Mammary epithelial cell (primary cell): ENCODE data around the gene NTM.

Source experiments
- EZH2 ChIP-seq: IDR thresholded peaks from 2 replicates; pipeline ENCODE4 v1.6.1; 2012; ENCODE audit warnings: low read length, inconsistent platforms, borderline replicate concordance
- TF ChIP-seq, protein P1 (sequence below), 2 donors: IDR thresholded peaks in 1 of 2; conservative IDR thresholded peaks in 1 of 2; 2 replicates each; pipeline ENCODE4 v1.5.1; 2011 to 2012; ENCODE audit warnings: inconsistent platforms in 2 of 2, low read length in 2 of 2, mild to moderate bottlenecking in 2 of 2, control low read depth in 1 of 2, low read depth in 1 of 2; ENCODE audit not compliant: insufficient read depth in 1 of 2; ENCODE audit errors: extremely low read depth in 1 of 2

DNA sequence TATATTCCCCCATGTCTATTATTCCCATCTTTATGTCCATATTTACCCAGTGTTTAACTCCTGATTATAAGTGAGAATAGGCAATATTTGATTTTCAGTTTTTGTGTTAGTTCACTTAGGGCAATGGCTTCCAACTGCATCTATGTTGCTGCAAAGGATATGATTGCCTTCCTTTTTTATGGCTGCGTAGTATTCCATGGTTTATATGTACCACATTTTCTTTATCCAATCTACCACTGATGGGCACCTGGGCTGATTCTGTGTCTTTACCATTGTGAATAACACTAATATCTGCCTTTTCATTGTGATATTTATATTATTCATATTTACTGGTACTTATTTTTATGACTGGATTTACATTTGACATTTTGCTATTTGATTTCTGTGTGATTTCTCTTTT is 649.6 kb downstream of the NTM start:
- TF ChIP-seq, protein P1, sequence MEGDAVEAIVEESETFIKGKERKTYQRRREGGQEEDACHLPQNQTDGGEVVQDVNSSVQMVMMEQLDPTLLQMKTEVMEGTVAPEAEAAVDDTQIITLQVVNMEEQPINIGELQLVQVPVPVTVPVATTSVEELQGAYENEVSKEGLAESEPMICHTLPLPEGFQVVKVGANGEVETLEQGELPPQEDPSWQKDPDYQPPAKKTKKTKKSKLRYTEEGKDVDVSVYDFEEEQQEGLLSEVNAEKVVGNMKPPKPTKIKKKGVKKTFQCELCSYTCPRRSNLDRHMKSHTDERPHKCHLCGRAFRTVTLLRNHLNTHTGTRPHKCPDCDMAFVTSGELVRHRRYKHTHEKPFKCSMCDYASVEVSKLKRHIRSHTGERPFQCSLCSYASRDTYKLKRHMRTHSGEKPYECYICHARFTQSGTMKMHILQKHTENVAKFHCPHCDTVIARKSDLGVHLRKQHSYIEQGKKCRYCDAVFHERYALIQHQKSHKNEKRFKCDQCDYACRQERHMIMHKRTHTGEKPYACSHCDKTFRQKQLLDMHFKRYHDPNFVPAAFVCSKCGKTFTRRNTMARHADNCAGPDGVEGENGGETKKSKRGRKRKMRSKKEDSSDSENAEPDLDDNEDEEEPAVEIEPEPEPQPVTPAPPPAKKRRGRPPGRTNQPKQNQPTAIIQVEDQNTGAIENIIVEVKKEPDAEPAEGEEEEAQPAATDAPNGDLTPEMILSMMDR (conservative IDR thresholded peaks at IDR 0.05 in 1 of 2, IDR thresholded peaks at IDR 0.05 in 1 of 2; ENCODE audit: extremely low read depth in 1 of 2, insufficient read depth in 1 of 2, low read depth in 1 of 2, low read length in 2 of 2): no peak
- TF ChIP-seq EZH2: no peak
